Keratinocyte (primary cell): ENCODE results near the gene GPR137B. TPM values are rescaled to one million over a fixed set of nuclear protein-coding genes. Genes with fewer than 3 reads are reported as not detected.

Experiments
- DNase-seq: peaks from one replicate; pipeline ENCODE4 v3.0.0-alpha.2; 2011; ENCODE audit warnings: low read depth, missing footprints, low spot score
- FAIRE-seq: peaks from 2 replicates; lab custom pipeline; 2011; peaks lifted over from hg19 to GRCh38; lab: Jason Lieb, UNC
- H2AFZ ChIP-seq: 2 replicates; pipeline ENCODE4 v1.6.0; 2012; ENCODE audit warnings: low read length, control low read depth, inconsistent platforms; ENCODE audit not compliant: control insufficient read depth
- H3K27ac ChIP-seq: 2 replicates; pipeline ENCODE4 v1.5.1; 2011; ENCODE audit warnings: low read length; ENCODE audit not compliant: control insufficient read depth, insufficient read depth
- H3K27me3 ChIP-seq: 3 replicates; pipeline ENCODE4 v1.6.0; 2011; ENCODE audit warnings: low read length; ENCODE audit not compliant: control insufficient read depth, insufficient read depth; ENCODE audit errors: extremely low read depth
- H3K36me3 ChIP-seq, 2 experiments: 2 replicates in 1 of 2; 3 replicates in 1 of 2; pipeline ENCODE4 v1.5.1; 2011; ENCODE audit warnings: low read length in 2 of 2, mild to moderate bottlenecking in 1 of 2; ENCODE audit not compliant: control insufficient read depth in 2 of 2, insufficient read depth in 2 of 2; ENCODE audit errors: extremely low read depth in 1 of 2
- H3K4me1 ChIP-seq: 3 replicates; pipeline ENCODE4 v1.5.1; 2011; ENCODE audit warnings: low read length; ENCODE audit not compliant: control insufficient read depth, insufficient read depth; ENCODE audit errors: extremely low read depth
- H3K4me2 ChIP-seq: 3 replicates; pipeline ENCODE4 v1.6.0; 2011; ENCODE audit warnings: low read depth, low read length; ENCODE audit not compliant: control insufficient read depth, insufficient read depth; ENCODE audit errors: extremely low read depth
- H3K4me3 ChIP-seq, 3 experiments: fragments of 200-600 bp in 1 of 3; sonication (generic) in 1 of 3; 2 replicates in 2 of 3; 3 replicates in 1 of 3; pipeline ENCODE4 v1.5.1; 2011 to 2016; ENCODE audit warnings: low read length in 3 of 3, mild to moderate bottlenecking in 3 of 3, control low read depth in 2 of 3, inconsistent platforms in 1 of 3, low read depth in 1 of 3, mixed read lengths in 1 of 3, mixed run types in 1 of 3, moderate library complexity in 1 of 3; ENCODE audit not compliant: control insufficient read depth in 2 of 3, insufficient read depth in 2 of 3; ENCODE audit errors: extremely low read depth in 1 of 3
- H3K79me2 ChIP-seq: 2 replicates; pipeline ENCODE4 v1.6.0; 2012; ENCODE audit warnings: low read length; ENCODE audit not compliant: control insufficient read depth, insufficient read depth
- H3K9ac ChIP-seq: 3 replicates; pipeline ENCODE4 v1.6.0; 2011; ENCODE audit warnings: low read length; ENCODE audit not compliant: control insufficient read depth, insufficient read depth; ENCODE audit errors: extremely low read depth
- H3K9me1 ChIP-seq: 3 replicates; pipeline ENCODE4 v1.6.0; 2011; ENCODE audit warnings: low read length; ENCODE audit not compliant: control insufficient read depth, insufficient read depth; ENCODE audit errors: extremely low read depth
- H3K9me3 ChIP-seq: 2 replicates; pipeline ENCODE4 v1.5.1; 2012; ENCODE audit warnings: low read depth, low read length; ENCODE audit not compliant: control insufficient read depth
- H4K20me1 ChIP-seq: 3 replicates; pipeline ENCODE4 v1.6.0; 2011; ENCODE audit warnings: low read length; ENCODE audit not compliant: control insufficient read depth, insufficient read depth; ENCODE audit errors: extremely low read depth
- CTCF ChIP-seq, 3 experiments: IDR thresholded peaks in 1 of 3; conservative IDR thresholded peaks in 1 of 3; optimal IDR thresholded peaks in 1 of 3; 2 replicates in 2 of 3; 3 replicates in 1 of 3; pipeline versions ENCODE3 to v1.5.1; 2011; ENCODE audit warnings: low read length in 3 of 3, mild to moderate bottlenecking in 3 of 3, moderate library complexity in 2 of 3, control low read depth in 1 of 3, inconsistent platforms in 1 of 3; ENCODE audit not compliant: insufficient read depth in 2 of 3; ENCODE audit errors: extremely low read depth in 1 of 3
- EZH2 ChIP-seq: IDR thresholded peaks from one replicate; pipeline ENCODE4 v1.6.1; 2012; ENCODE audit warnings: inconsistent platforms, mild to moderate bottlenecking, low read length, moderate library complexity
- dilution Hi-C: fragments of 300-500 bp; cut with MboI; formaldehyde crosslinking; loops from one replicate; pipeline ENCODE4 v1.7.0; 2020; ENCODE audit warnings: low sequenced_read_pairs; ENCODE audit not compliant: extremely low pct_ligation_motif_present
- polyA plus RNA-seq, 5 experiments: library from polyadenylated mRNA; depleted of rRNA in 3 of 5; stranded (reverse) in 3 of 5; stranded (forward) in 1 of 5; unstranded in 1 of 5; fragments of >200 nt; gene quantifications; 1 replicate in 1 of 5; 2 replicates in 3 of 5; 3 replicates in 1 of 5; pipeline versions ENCODE4 v1.2.1 to v1.2.3, GENCODE V29; 2011 to 2012; ENCODE audit warnings: missing spikeins in 2 of 5, low read depth in 1 of 5, low replicate concordance in 1 of 5

GPR137B gene
- polyA plus RNA-seq, 1 donor (not counting 4 experiments of a cell fraction or from before 2014, with no cell fraction given) = 7.1 TPM

GRCh38 chr1:236113324-236114032 is 28.9 kb upstream of the GPR137B start:
- H4K20me1 ChIP-seq = no peaks in the 10 kb centered on the region
- TF ChIP-seq EZH2 (no peak), CTCF (optimal IDR thresholded peaks at IDR 0.05 in 1 of 3, IDR thresholded peaks at IDR 0.05 in 1 of 3, conservative IDR thresholded peaks at IDR 0.05 in 1 of 3; ENCODE audit: extremely low read depth in 1 of 3, insufficient read depth in 2 of 3, low read length in 3 of 3) (no peak)

GRCh38 chr1:236114076-236114747 is 28.1 kb upstream of the GPR137B start:
- dilution Hi-C loops = no loop called here
- no peak overlapping the region for H3K27ac ChIP-seq
- no peaks in the 10 kb centered on the region for H3K27me3 ChIP-seq
- peaks cover 5% of the 10 kb centered on the region for H3K4me1 ChIP-seq
- H3K9me3 ChIP-seq = no peaks in the 10 kb centered on the region
- no peak for DNase-seq
- no peaks in the 10 kb centered on the region for H3K9me1 ChIP-seq
- no peak overlapping the region for H2AFZ ChIP-seq
- no peak for TF ChIP-seq CTCF (optimal IDR thresholded peaks at IDR 0.05 in 1 of 3, IDR thresholded peaks at IDR 0.05 in 1 of 3, conservative IDR thresholded peaks at IDR 0.05 in 1 of 3; ENCODE audit: extremely low read depth in 1 of 3, insufficient read depth in 2 of 3, low read length in 3 of 3)
- no peak for TF ChIP-seq EZH2
- H3K4me2 ChIP-seq = no peak overlapping the region
- no peaks in the 10 kb centered on the region for H3K79me2 ChIP-seq
- H4K20me1 ChIP-seq = no peaks in the 10 kb centered on the region
- H3K9ac ChIP-seq = no peak overlapping the region
- H3K36me3 ChIP-seq = no peaks in the 10 kb centered on the region
- FAIRE-seq = no peak
- no peak overlapping the region for H3K4me3 ChIP-seq

More at GRCh38 chr1:236113324-236114032, 28.9 kb upstream of the GPR137B start:
- Histone ChIP-seq H3K36me3 (no peaks in the 10 kb centered on the region), H3K4me1 (peaks cover 5% of the 10 kb centered on the region), H3K9me1 (no peaks in the 10 kb centered on the region), H3K27ac (no peak overlapping the region), H2AFZ (no peak overlapping the region), H3K9ac (no peak overlapping the region), H3K4me3 (no peak overlapping the region), H3K9me3 (no peaks in the 10 kb centered on the region), H3K27me3 (no peaks in the 10 kb centered on the region), H3K4me2 (no peak overlapping the region), H3K79me2 (no peaks in the 10 kb centered on the region)
- FAIRE-seq (no peak), DNase-seq (no peak)
- dilution Hi-C loops = no loop called here
